HG03060 (cell line): ENCODE measurements around the gene FOXO1.
A peak's percentile ranks its signal among the peaks of the same experiment; 100 is the strongest.

Source experiments
- ATAC-seq: cut with Tn5 transposase; IDR thresholded peaks from one replicate; pipeline ENCODE4 v1.9.1; 2021; ENCODE audit warnings: low read depth, moderate number of reproducible peaks; ENCODE audit not compliant: unreplicated experiment

Gene FOXO1

DNA sequence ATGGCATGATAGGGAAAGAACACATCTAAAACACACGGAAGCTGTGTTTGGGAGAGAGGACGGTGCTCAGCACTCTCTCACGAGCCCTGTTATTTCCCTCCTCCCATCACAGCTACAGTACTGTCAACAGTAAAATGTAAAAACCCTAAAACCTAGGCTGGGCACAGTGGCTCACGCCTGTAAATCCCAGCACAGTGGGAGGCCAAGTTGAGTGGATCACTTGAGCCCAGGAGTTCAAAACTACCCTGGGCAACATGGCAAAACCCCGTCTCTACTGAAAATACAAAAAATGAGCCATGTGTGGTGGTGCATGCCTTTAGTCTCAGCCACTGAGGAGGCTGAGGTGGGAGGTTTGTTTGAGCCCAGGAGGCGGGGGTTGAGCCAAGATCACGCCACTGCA is 54.8 kb downstream of the FOXO1 start:
- no peak for ATAC-seq

DNA sequence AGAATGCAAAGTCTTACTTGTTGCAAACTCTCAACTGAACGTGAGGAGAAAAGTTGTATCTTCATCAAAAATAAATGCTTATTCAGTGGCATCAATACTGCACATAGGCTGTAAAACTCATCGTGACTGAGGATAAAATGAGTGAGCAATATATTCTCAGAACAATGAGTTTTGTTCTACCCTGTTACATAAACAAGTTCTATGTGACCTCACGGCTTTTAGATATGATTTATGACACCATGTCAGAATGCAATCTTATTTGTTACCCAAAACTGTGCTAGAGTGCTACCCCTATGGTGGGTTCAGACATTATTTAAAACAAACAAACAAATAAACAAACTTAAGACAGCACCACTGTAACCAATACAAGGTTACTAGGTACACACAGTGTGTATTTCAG is 55.4 kb downstream of the FOXO1 start:
- ATAC-seq: no peak

DNA sequence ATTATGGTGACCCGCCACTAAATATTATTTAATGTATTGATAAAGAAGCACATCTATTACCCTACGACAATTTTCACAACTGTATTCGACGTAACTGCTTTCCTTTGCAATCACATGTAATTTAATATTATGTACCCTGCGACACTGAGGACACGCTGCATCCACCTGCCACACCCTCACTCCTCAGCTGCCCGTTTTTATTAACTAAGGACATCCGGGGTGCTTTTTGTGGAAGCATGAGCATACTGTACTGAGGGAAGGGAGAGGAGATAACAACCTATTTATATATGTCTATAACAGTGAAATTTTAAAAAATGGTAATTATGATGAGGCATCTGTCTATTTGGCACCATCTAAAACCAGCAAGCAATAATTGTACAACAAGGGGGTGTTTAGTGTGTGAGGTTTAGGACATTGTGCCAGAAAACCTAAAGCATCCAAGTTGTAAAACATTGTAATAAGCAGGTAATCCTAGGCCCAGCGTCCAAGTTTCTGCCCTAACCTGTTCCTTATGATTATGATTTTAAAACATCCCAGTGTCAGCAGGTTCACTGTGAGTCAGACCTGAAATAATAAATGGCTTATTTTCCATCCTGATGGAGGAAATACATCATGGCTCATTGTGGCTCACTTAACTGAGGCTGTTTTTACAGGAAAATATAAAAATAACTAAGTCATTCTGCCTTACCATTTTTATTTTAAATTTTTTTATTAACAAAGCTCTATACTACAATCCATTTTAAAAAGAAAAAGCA is 56.3 kb downstream of the FOXO1 start:
- ATAC-seq: no peak

DNA sequence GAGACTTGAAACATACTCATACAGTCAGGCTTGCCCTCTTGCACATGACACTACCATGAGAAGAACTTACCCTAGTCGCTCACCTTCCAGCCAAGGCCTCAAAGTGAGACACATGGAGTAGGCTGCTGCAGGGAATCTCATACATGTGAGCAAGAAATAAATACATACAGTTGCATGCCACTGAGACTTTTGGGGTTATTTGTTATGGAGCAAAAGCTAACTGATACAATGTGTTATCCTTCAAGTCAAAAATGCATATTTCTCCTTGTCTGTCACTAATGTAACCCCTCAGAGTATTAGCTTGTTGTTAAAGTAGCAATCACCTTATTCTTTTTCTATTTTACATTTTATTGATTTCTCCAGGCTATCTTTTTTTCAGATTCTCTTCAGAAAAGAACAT is 58.1 kb downstream of the FOXO1 start:
- ATAC-seq: no peak

DNA sequence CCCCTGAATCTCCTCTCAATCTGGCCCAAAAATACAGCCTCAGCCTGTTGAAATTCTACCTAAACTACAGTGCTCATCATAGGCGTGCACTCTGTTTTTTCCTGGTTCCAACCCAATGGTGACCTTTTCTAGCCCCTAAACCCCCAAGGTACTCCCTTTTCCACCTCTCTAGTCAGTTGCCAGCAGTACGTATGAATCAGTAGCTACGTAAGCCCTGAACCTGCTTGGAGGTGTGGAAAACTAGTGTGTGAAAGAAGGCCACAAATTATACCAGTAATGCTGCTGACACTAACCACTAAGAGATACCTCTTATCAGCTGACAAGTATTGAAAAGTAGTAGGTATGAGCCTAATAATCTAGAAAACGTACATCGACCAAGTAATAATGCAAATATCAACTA is 60.9 kb downstream of the FOXO1 start:
- no peak for ATAC-seq

DNA sequence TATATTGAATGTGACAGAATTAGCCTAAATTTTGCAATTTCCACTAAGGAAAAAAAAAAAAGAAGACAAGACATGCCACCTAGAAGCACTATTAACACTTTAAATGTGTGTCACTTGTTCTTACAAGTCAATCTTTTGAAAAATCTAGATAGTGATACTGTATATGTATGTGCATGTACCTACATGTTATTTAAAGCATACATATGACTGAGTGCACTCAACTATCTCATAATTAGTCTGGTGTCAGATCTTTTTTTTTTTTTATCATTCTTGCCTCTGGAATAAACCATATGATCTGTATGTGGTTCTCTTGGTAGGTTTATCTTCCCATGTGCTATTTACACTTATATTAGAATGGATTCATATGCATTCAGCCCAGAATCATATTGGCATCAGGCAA is 62.3 kb downstream of the FOXO1 start:
- ATAC-seq: no peak

DNA sequence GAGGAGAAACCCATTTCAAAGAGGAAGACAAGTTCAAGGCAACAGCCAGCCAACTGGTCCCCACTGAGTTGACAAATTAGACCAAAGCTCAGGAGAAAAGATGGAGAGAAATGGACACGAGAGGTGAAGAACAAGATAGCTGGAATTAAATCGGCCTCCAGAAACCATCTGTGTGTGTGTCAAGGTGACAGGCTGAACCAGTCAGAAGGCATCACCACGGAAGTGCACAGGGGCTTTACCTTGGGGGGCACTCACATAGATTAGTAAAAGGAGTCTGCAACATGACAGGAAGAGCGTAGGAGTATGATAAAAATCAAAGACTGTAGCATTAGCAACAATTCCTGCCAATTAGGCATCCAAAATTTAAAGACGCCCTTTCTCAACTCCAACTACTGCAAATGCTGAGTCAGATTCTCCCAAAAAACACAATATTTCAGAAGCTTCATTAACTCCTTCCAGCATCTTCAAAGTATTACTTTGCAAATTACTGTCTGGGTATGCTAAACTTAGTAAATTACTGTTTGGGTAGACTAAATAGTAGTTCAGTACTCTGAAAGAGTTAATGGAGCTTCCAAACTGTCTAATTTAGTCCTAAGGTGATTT is 66.2 kb downstream of the FOXO1 start:
- no peak for ATAC-seq

DNA sequence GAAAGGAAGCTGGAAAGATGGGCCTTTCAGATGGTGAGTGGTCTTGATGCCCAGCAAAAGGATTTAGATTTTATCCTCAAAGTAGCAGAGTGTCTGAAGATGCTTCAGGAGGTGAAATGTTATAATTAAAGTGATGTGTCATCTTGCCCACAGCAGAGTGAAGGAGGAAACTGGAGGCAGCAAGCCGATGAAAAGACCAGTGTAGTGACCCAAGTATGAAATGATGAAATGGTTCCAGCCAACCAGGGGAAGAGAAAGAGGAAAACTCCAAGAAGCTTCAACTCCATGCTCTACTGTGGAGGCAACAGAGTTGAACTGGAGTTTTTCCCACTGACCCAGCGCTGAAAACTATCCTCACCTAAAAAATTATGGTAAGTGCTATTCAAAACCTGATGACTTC is 66.7 kb downstream of the FOXO1 start:
- ATAC-seq: no peak

DNA sequence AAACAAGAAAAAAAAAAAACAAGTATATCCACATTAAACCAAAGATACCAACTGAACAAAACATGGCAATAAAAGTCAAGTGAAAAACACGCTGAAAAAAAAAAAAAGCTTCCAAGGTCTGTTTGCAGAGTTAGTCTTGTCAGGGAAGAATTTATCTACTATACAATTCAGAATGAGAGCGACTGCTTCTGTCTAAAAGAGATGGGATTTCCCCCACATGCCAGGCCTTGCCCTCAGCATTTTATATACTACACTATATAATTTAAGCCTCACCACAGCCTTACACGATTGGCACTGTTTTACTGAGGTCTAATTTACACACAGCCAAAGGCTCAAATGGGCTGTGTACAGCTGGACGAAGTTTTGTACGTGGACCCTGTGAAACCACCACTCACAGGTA is 67.3 kb downstream of the FOXO1 start:
- no peak for ATAC-seq

DNA sequence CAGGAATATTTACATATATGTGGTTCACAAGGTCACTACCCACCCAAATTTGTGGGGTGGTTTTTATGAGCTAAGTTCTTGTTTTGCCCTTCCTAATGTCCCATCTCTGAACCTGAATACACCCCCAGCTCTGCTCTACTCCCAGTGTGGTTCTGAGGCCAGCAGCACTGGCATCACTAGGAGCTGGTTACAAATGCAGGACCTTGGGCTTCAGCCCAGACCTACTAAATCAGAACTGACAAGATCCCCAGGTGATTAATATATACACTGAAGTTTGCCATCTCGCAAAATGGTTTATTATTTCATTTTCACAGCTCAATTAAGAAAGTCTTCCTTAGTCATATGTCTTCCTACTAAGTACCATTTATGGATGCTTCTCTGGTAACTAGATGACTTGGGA is 67.9 kb downstream of the FOXO1 start:
- ATAC-seq: no peak

DNA sequence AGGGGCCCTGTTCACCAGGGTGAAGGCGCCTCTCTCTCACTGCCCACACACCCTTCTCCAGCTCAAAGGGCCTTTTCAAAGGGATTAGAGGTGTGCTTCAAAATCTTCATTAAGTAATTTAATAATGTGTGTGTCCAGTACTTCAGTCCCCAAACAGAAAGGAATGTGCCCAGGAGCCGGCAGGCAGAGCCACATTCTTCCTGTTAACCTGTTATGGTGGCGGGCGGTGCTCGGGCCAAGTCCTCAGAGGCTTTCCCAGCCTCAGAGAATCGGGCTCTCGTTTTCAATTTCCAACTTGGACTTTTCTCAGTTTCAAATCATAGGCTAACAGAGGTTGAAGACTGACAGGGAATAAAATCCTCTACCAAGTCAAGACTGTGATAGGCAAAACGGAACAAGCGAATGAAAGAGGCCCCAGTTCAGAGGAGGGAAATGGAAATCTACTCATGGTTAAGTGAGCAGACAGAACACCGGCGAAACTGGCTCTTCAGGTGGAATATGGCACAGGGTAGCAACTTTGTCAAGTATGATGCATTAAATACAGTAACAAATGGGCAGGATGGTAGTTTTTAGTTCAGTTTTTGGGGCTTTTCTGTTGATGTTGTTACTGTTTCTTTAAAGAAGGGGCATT is 68.6 kb downstream of the FOXO1 start:
- no peak for ATAC-seq

DNA sequence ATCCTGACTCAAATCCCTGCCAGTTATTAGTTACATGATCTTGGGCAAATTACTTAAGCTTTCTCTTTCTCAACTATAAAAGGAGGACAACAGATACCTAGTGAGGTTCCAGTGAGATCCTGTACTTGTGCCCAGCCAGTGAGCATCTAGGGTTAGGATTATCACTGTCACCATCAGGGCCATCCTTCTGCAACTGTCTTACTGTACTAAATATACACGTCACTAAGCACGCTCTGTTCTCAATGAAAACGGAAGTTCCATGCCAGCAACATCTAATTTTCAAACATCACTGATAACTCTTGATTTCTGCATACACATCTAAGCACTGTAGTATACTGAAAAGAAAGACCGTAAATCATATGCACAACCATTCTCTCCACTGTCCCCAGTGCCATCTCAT is 70.0 kb downstream of the FOXO1 start:
- no peak for ATAC-seq

DNA sequence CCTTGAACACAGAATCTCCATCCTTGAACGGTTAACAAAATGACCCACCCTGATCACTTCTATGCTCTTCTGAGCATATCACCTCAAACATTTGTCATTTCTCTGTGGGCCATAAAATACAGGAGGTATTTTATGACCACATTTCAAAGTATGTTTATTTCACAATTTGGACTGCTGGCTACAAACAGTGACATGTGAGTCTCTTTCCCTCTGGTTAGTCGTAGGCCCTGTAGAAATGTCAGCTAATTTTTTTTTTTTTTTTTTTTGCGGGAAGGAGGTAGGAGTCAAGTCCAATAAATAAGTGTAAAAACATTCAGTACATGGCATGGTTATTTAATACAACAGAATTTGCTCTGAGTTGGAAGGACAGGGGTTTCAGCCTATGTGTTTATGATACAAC is 70.7 kb downstream of the FOXO1 start:
- ATAC-seq: no peak

DNA sequence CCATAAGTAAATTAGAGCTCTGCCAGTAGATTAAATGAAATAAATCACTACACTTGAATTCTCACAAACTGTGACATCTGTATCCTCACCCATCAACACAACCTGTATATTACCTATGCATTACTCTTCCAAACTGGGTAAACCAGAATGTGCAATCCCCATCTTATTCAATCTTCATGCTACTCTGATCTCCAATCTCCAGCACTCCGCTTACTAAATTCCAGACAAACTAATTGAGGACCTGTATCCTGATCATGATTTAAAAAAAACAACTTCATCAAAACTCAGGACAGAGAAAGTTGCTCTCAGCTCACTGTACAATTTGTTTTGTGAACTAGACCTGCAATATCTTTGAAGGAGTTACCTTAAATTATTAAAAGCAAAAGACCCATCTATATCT is 74.4 kb downstream of the FOXO1 start:
- ATAC-seq: no peak

DNA sequence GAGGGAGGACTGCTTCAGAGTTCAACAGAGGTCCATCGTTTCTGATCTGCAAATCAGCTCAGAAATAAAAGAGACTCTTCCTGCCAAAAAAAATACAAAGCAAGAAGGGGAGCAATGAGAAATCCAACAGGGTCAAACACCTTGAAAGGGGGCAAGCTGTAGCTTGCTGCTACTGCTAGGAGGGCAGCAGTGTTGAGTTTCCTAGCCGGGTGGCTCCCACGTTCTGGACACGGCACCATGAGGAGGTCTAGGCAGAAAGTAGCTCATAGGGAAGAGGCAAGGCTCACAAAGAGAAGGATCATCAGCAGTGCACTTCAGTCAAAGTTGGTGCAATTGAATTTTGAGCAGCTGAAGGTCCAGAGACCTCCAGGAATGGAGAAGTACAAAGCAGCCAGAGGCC is 75.3 kb downstream of the FOXO1 start:
- ATAC-seq: no peak

DNA sequence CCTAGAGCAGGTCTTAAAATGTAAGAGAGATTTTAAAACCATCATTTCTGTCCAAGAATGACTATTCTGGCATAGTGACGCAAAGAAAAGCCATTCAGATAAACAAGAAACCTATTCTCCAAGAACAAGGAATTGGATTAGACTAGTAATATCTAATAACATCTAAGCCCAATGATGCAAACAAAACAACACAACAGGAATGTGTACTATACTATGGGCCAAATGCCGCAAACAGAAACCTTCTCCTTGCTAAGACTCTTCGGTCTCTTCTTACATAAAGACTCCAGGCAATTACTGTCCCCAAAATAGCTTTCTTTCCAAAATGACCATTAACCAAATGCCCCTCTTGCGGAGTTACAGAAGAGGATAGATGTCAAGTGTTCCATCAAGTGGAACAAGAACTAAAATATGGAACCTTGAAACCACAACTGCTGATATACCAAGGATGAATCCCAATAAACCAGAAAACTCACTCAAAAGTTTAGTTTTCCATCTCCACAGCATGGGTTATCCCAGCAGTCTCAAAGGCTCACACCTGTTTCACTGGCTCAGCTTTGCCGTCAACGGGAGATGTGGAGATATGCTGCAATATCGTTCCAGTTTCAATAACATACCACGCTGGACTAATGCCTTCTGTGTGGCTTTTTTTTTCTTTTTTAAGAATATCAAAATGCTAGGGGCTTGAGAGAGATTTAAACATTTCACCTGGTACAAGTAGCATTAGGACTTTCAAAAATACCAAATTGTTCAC is 76.2 kb downstream of the FOXO1 start:
- ATAC-seq: no peak

DNA sequence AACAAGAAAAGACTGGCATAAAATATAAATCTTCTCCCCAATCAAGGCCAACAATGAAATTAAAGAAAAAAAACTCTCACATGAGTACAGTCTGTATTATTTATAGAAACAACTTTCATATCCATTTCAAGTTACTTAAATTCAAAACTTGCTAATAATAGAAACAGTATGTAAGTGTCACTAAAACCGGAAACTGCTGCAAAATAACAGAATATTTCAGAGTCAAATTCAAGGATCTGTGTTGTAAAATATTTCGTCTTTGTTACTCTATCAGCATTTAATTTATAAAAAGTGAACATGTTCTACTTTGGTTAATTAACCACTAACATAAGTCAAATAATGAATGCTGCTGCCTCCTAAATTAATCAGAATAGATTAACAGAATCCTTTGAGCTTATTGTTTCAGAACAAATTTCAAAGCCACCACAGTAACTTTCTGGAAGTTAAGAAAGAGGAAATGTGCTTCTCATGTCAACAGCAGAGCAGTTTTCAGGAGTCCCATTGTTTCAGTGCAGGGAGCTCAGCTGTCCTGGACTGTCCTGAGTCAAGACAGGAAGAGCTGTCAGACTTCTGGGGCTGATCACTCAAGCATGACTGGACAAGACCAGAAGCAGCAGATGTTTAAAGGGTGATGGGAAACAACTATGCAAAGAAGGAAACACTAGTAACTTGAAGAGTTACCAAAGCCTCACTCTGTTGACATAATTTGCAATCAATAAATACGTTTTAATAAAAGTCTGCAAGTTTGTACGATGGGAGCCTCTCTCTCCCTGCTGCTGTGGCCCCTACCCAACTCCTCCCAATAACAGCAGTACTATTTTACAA is 76.9 kb downstream of the FOXO1 start:
- peak; percentile 72 for ATAC-seq

DNA sequence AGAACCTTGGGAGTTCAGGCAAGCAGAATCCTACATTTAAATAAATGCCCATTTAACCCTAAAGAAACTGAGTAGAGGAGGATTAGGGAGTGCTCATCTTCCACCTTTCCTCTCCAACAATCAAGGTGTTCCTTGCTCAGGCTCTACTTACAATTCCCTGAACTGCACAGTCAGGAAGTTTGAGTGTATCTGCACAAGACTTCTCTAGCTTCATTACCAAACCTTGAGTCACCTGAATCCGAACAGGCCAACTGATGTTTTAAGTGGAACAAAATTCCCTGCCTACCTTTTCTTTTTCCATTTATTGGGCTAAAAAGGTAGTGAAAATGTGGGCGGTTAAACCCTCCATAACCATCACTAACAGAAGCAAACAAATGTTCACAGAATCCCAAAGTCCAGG is 78.3 kb downstream of the FOXO1 start:
- ATAC-seq: no peak

DNA sequence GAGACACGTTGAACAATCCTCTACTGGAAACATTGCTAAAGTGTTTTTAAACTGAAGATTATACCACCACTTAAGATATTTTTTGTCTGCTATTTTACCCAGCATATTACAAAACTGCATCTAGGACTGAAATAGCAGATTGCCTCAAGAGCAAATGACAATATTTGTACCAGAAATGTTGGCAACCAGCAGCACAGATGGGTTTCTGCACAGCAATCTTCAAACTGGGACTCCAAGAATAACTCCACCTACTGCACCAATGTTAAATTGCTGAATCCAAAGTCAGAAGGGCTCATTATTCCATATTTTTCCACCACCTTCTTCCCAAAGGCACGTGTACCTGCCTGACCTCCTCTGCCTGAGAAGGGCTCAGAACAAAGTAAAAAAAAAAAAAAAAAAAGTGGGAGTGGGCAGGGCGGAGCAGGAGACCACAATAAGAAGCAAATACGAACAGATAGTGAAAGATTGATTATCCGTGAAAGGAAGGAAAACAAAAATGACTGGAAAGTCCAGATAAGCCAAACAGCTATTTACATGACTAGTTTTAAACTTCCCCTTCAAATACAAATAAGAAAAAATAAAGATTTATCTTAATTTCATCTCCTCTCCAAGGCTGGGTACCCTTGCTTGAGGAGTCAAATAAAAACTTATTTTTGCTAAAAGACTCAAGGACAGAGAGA is 79.4 kb downstream of the FOXO1 start:
- ATAC-seq: no peak

DNA sequence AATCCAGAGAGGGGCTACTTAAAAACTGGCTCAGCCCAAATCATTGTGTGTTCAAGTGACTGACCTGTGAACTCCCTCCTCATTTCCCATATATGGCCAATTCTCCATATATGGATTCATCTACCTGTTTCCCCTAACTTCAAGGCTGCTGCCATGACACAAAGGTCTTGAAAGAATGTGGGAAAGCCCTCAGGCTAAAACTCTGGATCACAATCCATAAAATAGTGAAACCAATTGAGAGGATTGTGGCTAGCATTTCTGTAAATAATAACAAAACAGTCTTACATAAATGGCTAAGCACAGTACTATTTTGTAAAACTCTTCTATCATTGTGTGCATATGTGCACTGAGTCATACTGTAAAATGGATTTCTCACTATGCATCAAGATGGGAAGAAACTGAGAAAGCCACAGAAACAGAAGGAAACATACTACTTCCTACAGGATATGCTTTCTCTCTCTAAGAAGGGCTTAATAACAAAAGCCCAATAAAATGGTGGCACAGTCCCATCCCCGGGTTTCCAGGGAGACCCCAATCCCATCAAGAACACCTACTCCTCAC is 80.5 kb downstream of the FOXO1 start:
- no peak for ATAC-seq
